K562 (cell line): ENCODE data around the gene PI4KA. TPM values are rescaled to one million over a fixed set of nuclear protein-coding genes. Genes with fewer than 3 reads are reported as not detected.

Experiments
- ATAC-seq: fragments of 200-7000 bp; cut with Tn5 transposase; 3 replicates; pipeline ENCODE4 v1.9.1; 2020; ENCODE audit warnings: moderate library complexity
- BruUV-seq: library from RNA; stranded (reverse); fragments of 400-500 nt; replicated peaks from 2 replicates; lab custom pipeline; 2021; lab: Mats Ljungman, UMichigan
- CTCF ChIA-PET: fragments of 300-600 bp; formaldehyde crosslinking; extraction: SDS; loops from one replicate; lab custom pipeline; 2021; ENCODE audit warnings: low intra/inter-chr PET ratio; lab: Yijun Ruan, JAX
- POLR2A ChIA-PET: fragments of 300-600, 350-650 bp; sonication (Branson Sonifier 250); formaldehyde crosslinking; extraction: SDS; loops from one replicate; lab custom pipeline; 2021; ENCODE audit warnings: antibody characterized with exemption, inconsistent platforms; lab: Yijun Ruan, JAX
- DNase-seq, 4 experiments: peaks; one replicate each; pipeline versions ENCODE4 v3.0.0 to v3.0.0-alpha.2; 2011 to 2018; ENCODE audit warnings: low spot score in 3 of 4, mixed read lengths in 3 of 4; ENCODE audit errors: extremely low read depth in 1 of 4
- FAIRE-seq: peaks from 2 replicates; lab custom pipeline; 2011; peaks lifted over from hg19 to GRCh38; lab: Jason Lieb, UNC
- H2AFZ ChIP-seq: 2 replicates; pipeline ENCODE4 v1.6.0; 2011; ENCODE audit warnings: low read depth, low read length, control low read depth, inconsistent platforms
- H3K27ac ChIP-seq: fragments of 200-600 bp; 3 replicates; pipeline ENCODE4 v1.8.0; 2011; ENCODE audit warnings: low read depth, mild to moderate bottlenecking, control low read depth, inconsistent platforms, low read length, moderate library complexity, mixed read lengths; ENCODE audit errors: extremely low read depth
- H3K27me3 ChIP-seq, 2 experiments: fragments of 300-600 bp in 1 of 2; 2 replicates in 1 of 2; 3 replicates in 1 of 2; pipeline versions ENCODE4 v1.6.0 to v1.8.0; 2011; ENCODE audit warnings: inconsistent platforms in 2 of 2, low read length in 2 of 2, mild to moderate bottlenecking in 1 of 2, mixed read lengths in 1 of 2, moderate library complexity in 1 of 2; ENCODE audit not compliant: control insufficient read depth in 2 of 2, insufficient read depth in 2 of 2
- H3K36me3 ChIP-seq: fragments of 300-600 bp; 3 replicates; pipeline ENCODE4 v1.8.0; 2011; ENCODE audit warnings: mild to moderate bottlenecking, low read length, inconsistent platforms; ENCODE audit not compliant: control insufficient read depth, insufficient read depth
- H3K4me1 ChIP-seq, 2 experiments: fragments of 200-600 bp in 1 of 2; replicated peaks in 1 of 2; 2 replicates in 1 of 2; 3 replicates in 1 of 2; pipeline versions ENCODE4 v1.5.1 to v1.8.0; 2011; ENCODE audit warnings: inconsistent platforms in 2 of 2, low read length in 2 of 2, mild to moderate bottlenecking in 1 of 2, mixed read lengths in 1 of 2, moderate library complexity in 1 of 2; ENCODE audit not compliant: control insufficient read depth in 2 of 2, insufficient read depth in 2 of 2
- H3K4me2 ChIP-seq: 2 replicates; pipeline ENCODE4 v1.6.1; 2011; ENCODE audit warnings: low read length, control low read depth, inconsistent platforms, mixed read lengths; ENCODE audit not compliant: insufficient read depth
- H3K4me3 ChIP-seq: fragments of 200-600 bp; sonication (generic), shearing (Covaris generic); 2 replicates; pipeline ENCODE4 v1.5.1; 2016; ENCODE audit warnings: control low read depth, inconsistent platforms
- H3K79me2 ChIP-seq: fragments of 200-600 bp; 3 replicates; pipeline ENCODE4 v1.8.0; 2011; ENCODE audit warnings: low read length, inconsistent platforms; ENCODE audit not compliant: control insufficient read depth, insufficient read depth
- H3K9ac ChIP-seq, 2 experiments: 2 replicates each; pipeline versions ENCODE4 v1.6.0 to v1.6.1; 2011; ENCODE audit warnings: low read depth in 2 of 2, low read length in 2 of 2, control low read depth in 1 of 2, inconsistent platforms in 1 of 2, mild to moderate bottlenecking in 1 of 2, mixed read lengths in 1 of 2; ENCODE audit not compliant: insufficient read depth in 1 of 2
- H3K9me1 ChIP-seq: one replicate; pipeline ENCODE4 v1.6.0; 2011; ENCODE audit warnings: inconsistent platforms, mild to moderate bottlenecking, low read length, moderate library complexity; ENCODE audit not compliant: control insufficient read depth, insufficient read depth
- H3K9me3 ChIP-seq: replicated peaks from 2 replicates; pipeline ENCODE4 v1.5.1; 2011; ENCODE audit warnings: low read depth, low read length, inconsistent platforms; ENCODE audit not compliant: control insufficient read depth, insufficient read depth
- H4K20me1 ChIP-seq: replicated peaks from 2 replicates; pipeline ENCODE4 v1.6.1; 2011; ENCODE audit warnings: low read length, inconsistent platforms, mixed read lengths; ENCODE audit not compliant: control insufficient read depth, insufficient read depth
- MLX ChIP-seq, 2 experiments: fragments of 450-650 bp in 1 of 2; sonication (generic) in 1 of 2; formaldehyde crosslinking; conservative IDR thresholded peaks; 2 replicates each; pipeline versions ENCODE4 v1.4.0 to v1.8.1; 2020 to 2022; ENCODE audit warnings: mild to moderate bottlenecking in 1 of 2, missing genetic modification reagents in 1 of 2
- NR2C1 ChIP-seq, 2 experiments: fragments of 450-650 bp; IDR thresholded peaks; 2 replicates each; pipeline ENCODE4 v1.6.1; 2017; ENCODE audit warnings: mild to moderate bottlenecking in 2 of 2, antibody characterized with exemption in 1 of 2, inconsistent platforms in 1 of 2, missing compliant biosample characterization in 1 of 2, missing genetic modification characterization in 1 of 2
- PML ChIP-seq: IDR thresholded peaks from 2 replicates; pipeline ENCODE4 v1.6.1; 2012; ENCODE audit warnings: low read length, inconsistent platforms
- RNF219 ChIP-seq: fragments of 250-450 bp; sonication (Bioruptor Pico); IDR thresholded peaks from 2 replicates; pipeline ENCODE4 v1.5.0; 2022; ENCODE audit warnings: mild to moderate bottlenecking
- SPI1 ChIP-seq: IDR thresholded peaks from 2 replicates; pipeline ENCODE4 v1.6.1; 2011; ENCODE audit warnings: low read depth, low read length, control low read depth, borderline replicate concordance
- U2AF1 ChIP-seq: fragments of 200-400 bp; formaldehyde crosslinking; optimal IDR thresholded peaks from 2 replicates; pipeline ENCODE3; 2017; ENCODE audit warnings: mild to moderate bottlenecking, low read depth, low read length, moderate library complexity
- WHSC1 ChIP-seq: IDR thresholded peaks from one replicate; pipeline ENCODE4 v1.6.1; 2012; ENCODE audit warnings: low read length, control low read depth, inconsistent platforms
- ZNF134 ChIP-seq: fragments of 250-450 bp; sonication (Bioruptor Pico); conservative IDR thresholded peaks from 2 replicates; pipeline ENCODE4 v1.4.0; 2020
- ZNF146 ChIP-seq: IDR thresholded peaks from one replicate; pipeline ENCODE4 v1.6.1; 2018; ENCODE audit warnings: missing compliant biosample characterization; ENCODE audit not compliant: unreplicated experiment
- ZNF175 ChIP-seq: fragments of 200-800 bp; sonication (Bioruptor generic); IDR thresholded peaks from 2 replicates; pipeline ENCODE4 v1.6.1; 2016; ENCODE audit warnings: low read depth, mild to moderate bottlenecking, missing genetic modification characterization, missing compliant biosample characterization
- ZNF280A ChIP-seq: fragments of 450-650 bp; IDR thresholded peaks from 2 replicates; pipeline ENCODE4 v1.6.1; 2018; ENCODE audit warnings: mild to moderate bottlenecking, low read depth; ENCODE audit not compliant: partially characterized antibody
- ZNF408 ChIP-seq: fragments of 250-450 bp; sonication (Bioruptor Pico); IDR thresholded peaks from 2 replicates; pipeline ENCODE4 v1.4.0; 2020; ENCODE audit warnings: low read depth, mild to moderate bottlenecking, moderate library complexity
- ZNF639 ChIP-seq, 2 experiments: fragments of 200-800 bp in 1 of 2; sonication (Bioruptor generic) in 1 of 2; sonication (generic) in 1 of 2; formaldehyde crosslinking in 1 of 2; IDR thresholded peaks in 1 of 2; conservative IDR thresholded peaks in 1 of 2; 2 replicates each; pipeline versions ENCODE4 v1.5.0 to v1.6.1; 2016 to 2020; ENCODE audit warnings: missing compliant biosample characterization in 1 of 2, missing genetic modification characterization in 1 of 2, missing genetic modification reagents in 1 of 2
- WGBS: fragments of 100-300 bp; shearing (Covaris generic); methylation state at CpG from one replicate; pipeline ENCODE4 v1.1.6; 2016; ENCODE audit warnings: low coverage, mixed read lengths; ENCODE audit not compliant: insufficient coverage; ENCODE audit errors: missing lambda C conversion rate; 5-methylcytosine and 5-hydroxymethylcytosine counted together
- in situ Hi-C: fragments of 300-500 bp; cut with MboI; formaldehyde crosslinking; loops from 4 replicates; pipeline ENCODE4 v1.15.0; 2018; ENCODE audit warnings: inconsistent platforms, mixed read lengths
- intact Hi-C: fragments of 100-400 bp; cut with micrococcal nuclease; formaldehyde crosslinking; loops from 2 replicates; pipeline ENCODE4 v1.14.2; 2022
- polyA plus RNA-seq, 8 experiments: library from polyadenylated mRNA; depleted of rRNA in 4 of 8; stranded (reverse) in 5 of 8; unstranded in 3 of 8; fragments of >200 nt; fragmentation: Nextera tagmentation in 2 of 8; fragmentation: Illumina TruSeq in 1 of 8; extraction: Ambion mirVana in 2 of 8; extraction: Trizol in 1 of 8; gene quantifications; 2 replicates each; pipeline versions ENCODE4 v1.2.1 to v1.2.3, GENCODE V29; 2011 to 2014; ENCODE audit warnings: inconsistent platforms in 1 of 8, missing spikeins in 1 of 8
- total RNA-seq, 7 experiments: library from RNA; depleted of rRNA in 6 of 7; stranded (reverse); fragments of >200 nt in 6 of 7; fragmentation: Illumina TruSeq in 2 of 7; extraction: Trizol in 2 of 7; gene quantifications; 2 replicates each; pipeline versions ENCODE4 v1.2.1 to v1.2.3, GENCODE V29; 2011 to 2021; ENCODE audit warnings: low replicate concordance in 1 of 7

PI4KA gene
- total and polyA plus RNA-seq, 9 of the 15 experiments (the other 6 are each of a cell fraction or from before 2014, with no cell fraction given), result 7.3 to 187 (median 84.7) TPM

- TF ChIP-seq RNF219, result peak; percentile 65; the same call in 1 of the 2 replicates
- TF ChIP-seq SPI1, result no peak
- TF ChIP-seq ZNF175 (CRISPR knock-in tag), result no peak
- no peak for TF ChIP-seq U2AF1
- TF ChIP-seq NR2C1 (IDR thresholded peaks at IDR 0.05), result no peak
- peak; percentile 66 for TF ChIP-seq NR2C1 (tag; IDR thresholded peaks at IDR 0.05)
- no peak for TF ChIP-seq ZNF134 (CRISPR knock-in tag)
- 0 out of 2 replicates have a peak, but pooled peaks have one; percentile 61 for TF ChIP-seq ZNF408 (CRISPR knock-in tag)
These were observed 30.6 kb upstream of the PI4KA start (continued) for GRCh38 chr22:20889025-20889704.

- ATAC-seq (no peak), FAIRE-seq (no peak), DNase-seq (peak in 3 of 4 experiments; percentile 41 to 52 (median 51))
- in situ Hi-C loops (no loop called here), intact Hi-C loops (loop anchor here (5.0 kb wide), 1 partner anchor 185 kb away; no protein-coding TSS in a partner anchor)
- ChIA-PET CTCF (interaction anchor here (3.3 kb wide), 1 partner anchor 30 kb away, joined by 25 read pairs; the partner anchor contains the start of gene CRKL), POLR2A (interaction anchor here (0.6 to 1.4 kb wide), 3 partner anchors 19 to 83 kb away, joined by 3 to 4 read pairs (median 3); no protein-coding TSS in a partner anchor)
- WGBS, result 75% methylated on average over 5 of the region's 5 CpGs
- Histone ChIP-seq H3K9ac (no peak overlapping the region), H2AFZ (no peak overlapping the region), H3K4me2 (no peak overlapping the region), H3K27ac (no peak overlapping the region), H3K4me1 (peaks cover 12 to 14% of the 10 kb centered on the region in 2 experiments), H3K27me3 (no peaks in the 10 kb centered on the region), H3K36me3 (peaks cover 67% of the 10 kb centered on the region), H3K79me2 (no peaks in the 10 kb centered on the region), H3K9me1 (peaks cover 9% of the 10 kb centered on the region), H3K9me3 (no peaks in the 10 kb centered on the region), H4K20me1 (peaks cover 6% of the 10 kb centered on the region; the same call in 1 of the 2 replicates), H3K4me3 (no peak overlapping the region)
- no TSS peak for BruUV-seq
- TF ChIP-seq ZNF146 (CRISPR knock-in tag) (peak; percentile 10), PML (no peak), ZNF280A (peak; percentile 6), MLX (CRISPR knock-in tag; conservative IDR thresholded peaks at IDR 0.05) (peak in 1 of 2 experiments; percentile 82; a peak in 2 of 4 replicates), ZNF639 (CRISPR knock-in tag; conservative IDR thresholded peaks at IDR 0.05 in 1 of 2, IDR thresholded peaks at IDR 0.05 in 1 of 2) (0 out of 4 replicates have a peak, but pooled peaks of 1 of the 2 experiments have one; percentile 93), WHSC1 (peak; percentile 87)
These were observed 28.8 kb upstream of the PI4KA start for GRCh38 chr22:20887375-20887774.
